ENCODE measurements around the gene CACNA2D2.

GRCh38 chr3:50365842-50366220 lies 137.6 kb downstream of the CACNA2D2 start:
- TF ChIP-seq MXI1 (IDR thresholded peaks at IDR 0.05; ENCODE audit: low read depth, low read length) (no peak), GATA2 (CRISPR knock-in tag; IDR thresholded peaks at IDR 0.05) (no peak), CTCF (IDR thresholded peaks at IDR 0.05) (no peak), MAX (IDR thresholded peaks at IDR 0.05; ENCODE audit: low read depth) (no peak), ELF1 (IDR thresholded peaks at IDR 0.05) (no peak), IRF3 (IDR thresholded peaks at IDR 0.05; ENCODE audit: low read depth, low read length) (no peak), RCOR1 (IDR thresholded peaks at IDR 0.05; ENCODE audit: low read length) (no peak), FOXM1 (IDR thresholded peaks at IDR 0.05; ENCODE audit: low read depth) (no peak), EZH2phosphoT487 (IDR thresholded peaks at IDR 0.05; ENCODE audit: borderline replicate concordance, low read depth) (no peak), FOSL2 (IDR thresholded peaks at IDR 0.05; ENCODE audit: borderline replicate concordance, low read depth) (no peak), CHD2 (IDR thresholded peaks at IDR 0.05; ENCODE audit: low read length, partially characterized antibody) (no peak), REST (IDR thresholded peaks at IDR 0.05; ENCODE audit: low read depth, low read length) (no peak)

Data from SK-N-SH (cell line).